GM21447 (cell line): ENCODE measurements around the gene PTH1R.
A peak's percentile ranks its signal among the peaks of the same experiment; 100 is the strongest.

Experiments
- ATAC-seq: cut with Tn5 transposase; IDR thresholded peaks from one replicate; pipeline ENCODE4 v1.9.1; 2021; ENCODE audit not compliant: unreplicated experiment

The PTH1R gene

DNA sequence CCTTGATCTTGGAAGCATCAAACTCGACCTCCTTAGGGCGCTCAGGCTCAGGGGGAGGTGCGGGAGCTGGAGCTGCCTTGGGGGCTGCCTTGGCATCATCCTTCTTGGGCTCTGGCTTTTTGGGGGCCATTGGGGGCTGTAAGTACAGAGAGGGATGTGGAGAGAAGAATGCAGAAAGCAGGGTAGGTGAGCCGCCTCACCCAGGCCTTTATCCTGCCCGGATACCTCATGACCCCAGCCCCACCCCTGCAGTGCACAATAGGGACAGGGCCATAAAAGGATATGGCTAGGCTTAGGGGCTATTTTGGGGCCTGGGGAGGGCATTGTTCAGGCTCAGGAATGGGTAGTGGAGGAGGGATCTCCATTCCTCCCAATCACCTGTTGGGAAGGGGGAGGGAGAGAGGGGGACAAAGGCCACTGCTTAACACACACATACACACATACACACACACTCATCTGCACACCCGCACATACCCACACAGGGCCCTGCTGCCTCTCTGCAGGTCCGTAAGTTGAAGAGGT lies 14.2 kb upstream of the PTH1R start, which contains the start of gene MYL3:
Gene MYL3 (minus strand): TSS at position 184 of the 522 bp plus-strand sequence. CDS start 54 bp downstream, at position 130.
- no peak for ATAC-seq

DNA sequence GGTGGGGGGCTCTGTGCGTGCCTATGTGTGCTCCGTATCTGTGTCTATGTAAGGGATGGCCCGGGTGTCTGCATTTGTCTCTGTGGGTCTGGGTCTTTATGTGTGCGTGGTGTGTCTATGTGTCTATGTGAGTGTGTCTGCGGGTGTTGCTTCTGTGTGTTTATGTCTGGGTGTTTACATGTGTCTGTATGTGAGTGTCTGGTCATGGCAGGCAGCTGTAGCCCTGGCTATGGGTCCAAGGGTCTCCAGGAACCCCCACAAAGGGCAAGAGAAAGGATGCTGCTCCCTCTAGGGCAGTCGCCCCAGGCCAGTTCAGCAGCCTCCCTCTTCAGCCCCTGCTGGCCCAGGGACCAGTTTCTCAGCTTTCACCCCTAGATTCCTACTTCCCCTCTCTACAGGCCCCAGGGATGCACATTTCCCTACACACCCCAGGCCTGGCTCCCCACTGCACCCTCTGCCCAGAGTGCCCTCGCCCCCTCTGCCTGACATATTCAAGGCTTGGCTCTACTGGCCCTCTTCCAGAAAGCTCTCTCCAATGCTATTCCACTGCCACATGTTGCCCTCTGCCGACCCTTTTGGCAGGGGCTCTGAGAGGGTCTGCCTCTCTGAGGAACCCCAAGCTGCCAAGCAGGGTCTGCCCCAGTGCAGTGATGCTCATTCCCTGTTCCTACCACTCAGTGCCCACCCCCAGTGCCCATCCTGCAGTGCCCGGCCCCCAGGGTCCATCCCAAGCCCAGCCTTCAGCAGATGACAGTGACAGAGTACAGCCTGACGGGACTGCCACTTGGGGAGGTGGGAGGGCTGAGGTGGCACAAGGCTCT lies 13.2 kb upstream of the PTH1R start:
- no peak for ATAC-seq

DNA sequence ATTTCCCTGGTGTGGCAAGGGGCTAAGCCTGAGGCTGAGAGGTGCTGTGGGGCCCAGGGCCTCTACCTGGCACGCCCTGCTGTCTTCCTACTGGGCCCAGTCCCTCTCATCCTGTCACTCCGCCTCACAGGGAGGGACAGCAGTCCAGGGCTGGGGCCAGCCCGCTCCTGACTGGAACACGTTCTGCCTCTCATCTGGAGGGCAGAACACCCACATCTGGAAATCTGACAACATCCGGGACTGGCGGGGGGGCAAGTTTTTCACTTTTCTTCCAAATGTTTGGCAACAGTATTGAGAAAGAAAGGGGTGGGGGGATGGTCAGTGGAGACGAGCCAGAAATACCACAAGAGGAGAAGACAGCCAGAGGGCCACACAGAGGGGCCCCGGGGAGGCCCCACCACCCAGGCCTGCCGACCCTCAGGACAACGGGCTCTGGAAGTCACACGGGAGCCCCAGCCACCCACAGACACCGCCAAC lies 12.5 kb upstream of the PTH1R start:
- ATAC-seq = no peak

DNA sequence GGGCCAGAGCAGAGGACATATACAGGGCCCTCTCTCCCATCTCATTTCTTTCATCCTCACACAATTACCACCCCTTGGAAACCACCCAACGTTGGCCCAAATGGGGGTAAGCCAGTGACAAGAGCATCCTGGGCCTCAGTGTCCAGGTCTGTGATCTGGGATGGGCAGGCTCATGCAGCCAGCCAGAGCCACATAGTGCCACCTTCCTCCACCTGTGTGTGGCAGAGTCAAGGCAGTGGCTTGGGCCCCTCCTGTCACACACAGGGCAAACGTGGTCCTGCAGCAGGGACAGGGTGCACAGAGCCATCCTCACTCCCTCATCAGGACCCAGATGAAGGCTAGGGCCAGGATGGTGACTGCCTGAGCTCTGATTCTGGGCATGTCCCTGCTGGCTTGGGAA lies 12.0 kb upstream of the PTH1R start:
- ATAC-seq = no peak

- no peak for ATAC-seq
Measured at GRCh38 chr3:46866032-46866595, 11.4 kb upstream of the PTH1R start.

DNA sequence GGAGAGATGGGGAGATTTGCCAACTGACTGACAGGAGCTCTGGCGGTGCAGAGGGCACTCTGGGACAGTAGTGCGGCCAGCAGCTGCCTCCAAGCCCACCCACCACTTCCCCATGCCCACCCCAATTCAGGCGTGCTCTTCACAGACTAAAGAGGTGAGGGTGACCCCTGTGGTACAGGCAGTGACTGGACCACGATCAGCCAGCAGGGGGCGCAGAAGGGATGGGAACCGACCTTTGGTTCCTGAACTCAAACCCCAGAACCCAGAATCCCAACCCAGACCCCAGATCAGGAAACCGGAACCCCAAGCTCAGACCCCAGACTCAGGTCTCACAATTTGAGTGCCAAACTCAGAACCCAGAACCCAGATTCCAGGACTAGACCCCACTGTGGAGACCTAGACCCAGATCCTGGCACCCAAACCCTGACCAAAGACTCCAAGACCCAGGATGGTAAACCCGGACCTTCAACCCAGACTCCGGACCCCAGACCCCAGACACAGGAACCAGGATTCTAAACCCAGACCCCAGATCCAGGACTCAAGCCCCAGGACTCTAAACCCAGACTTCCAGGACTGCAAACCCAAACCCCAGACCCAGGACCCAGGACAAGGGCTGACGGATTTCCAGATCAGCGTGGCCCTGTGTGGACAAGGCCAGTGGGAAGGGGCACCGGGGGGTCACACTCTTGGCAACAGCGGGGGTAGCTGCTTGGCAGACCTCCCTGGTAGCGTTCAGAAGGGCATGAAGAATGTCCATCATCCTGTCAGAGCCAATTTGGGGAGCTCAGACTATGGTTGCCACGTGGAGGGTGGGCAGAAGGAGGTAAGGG lies 10.6 kb upstream of the PTH1R start:
- no peak for ATAC-seq

DNA sequence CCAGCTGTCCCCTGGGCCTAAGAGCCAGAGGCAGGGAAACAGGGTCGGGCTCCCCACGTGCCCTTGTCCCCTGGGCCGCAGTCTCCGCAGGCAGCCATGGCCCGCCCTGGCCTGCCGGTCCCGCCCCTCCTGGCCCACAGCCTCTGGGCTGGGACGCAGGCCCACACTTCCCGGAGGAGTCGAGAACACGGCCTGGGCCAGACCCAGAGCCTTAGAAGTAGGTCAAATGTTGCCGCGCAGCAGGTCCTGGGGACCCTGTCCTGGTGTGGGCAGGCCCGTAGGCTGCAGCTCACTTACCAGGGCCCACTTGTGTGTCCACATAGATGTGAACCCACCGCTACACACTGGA lies 10.0 kb upstream of the PTH1R start:
- no peak for ATAC-seq

DNA sequence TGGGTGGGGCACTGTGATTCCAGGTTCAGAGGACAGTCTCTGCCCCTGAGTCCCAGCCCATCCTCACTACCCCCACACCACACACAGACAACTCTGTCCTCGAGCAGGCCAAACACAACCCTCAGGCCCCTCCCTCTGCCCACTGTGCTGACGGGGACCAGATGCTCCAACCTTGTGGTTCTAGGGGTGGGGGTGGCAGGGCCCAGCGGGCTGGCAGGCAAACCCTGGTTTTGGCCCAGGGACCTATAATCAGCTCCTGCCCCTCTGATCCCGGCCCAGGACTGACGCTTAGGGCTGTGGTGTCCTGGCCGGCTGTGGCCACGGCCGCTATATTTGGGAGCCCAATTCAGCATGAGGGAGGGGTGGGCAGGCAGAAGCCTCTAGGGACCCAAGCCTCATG lies 9.2 kb upstream of the PTH1R start:
- ATAC-seq = no peak

DNA sequence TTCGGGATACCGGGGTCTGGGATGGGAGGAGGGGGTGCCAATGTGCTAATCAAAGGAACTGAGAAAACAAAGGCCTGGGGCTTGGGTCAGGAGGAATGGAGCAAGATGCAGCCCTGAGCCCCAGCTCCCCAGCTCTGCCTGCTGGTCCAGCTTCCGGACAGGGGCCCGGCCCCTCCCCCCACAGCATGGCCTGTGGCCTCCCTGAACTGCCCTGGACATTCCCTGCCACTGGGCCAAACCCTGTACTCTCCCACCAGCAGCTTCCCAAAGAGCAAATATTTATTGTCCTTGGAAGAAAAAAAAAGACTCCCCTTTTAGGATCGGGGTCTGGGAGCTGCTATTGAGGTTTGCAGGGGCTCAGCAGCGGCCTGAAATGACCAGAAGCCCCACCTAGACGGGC lies 8.6 kb upstream of the PTH1R start:
- no peak for ATAC-seq

- ATAC-seq = no peak
Measured at GRCh38 chr3:46869440-46869839, 8.1 kb upstream of the PTH1R start.

GRCh38 chr3:46870651-46871050 lies 6.9 kb upstream of the PTH1R start:
- ATAC-seq = no peak

DNA sequence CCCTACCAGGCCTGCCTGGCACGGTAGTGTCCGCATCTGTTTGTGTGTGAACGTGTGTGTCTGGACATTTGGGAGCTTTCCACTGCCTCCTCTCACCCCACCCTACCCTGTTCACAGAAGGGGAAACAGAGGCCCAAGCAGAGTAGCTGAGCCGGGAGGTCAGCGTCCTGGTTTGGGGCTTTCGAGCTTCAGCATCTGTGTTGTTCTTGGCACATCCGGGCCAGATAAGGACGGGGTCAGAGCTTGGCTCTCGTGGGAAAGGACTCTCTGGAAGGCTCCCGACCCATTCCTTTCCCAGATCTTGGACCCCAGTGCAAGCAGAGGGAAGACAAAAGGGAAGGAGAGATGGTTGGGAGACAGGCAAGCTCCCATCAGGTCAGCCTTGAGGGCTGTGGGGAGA lies 6.3 kb upstream of the PTH1R start:
- ATAC-seq = no peak

- ATAC-seq = no peak
Measured at GRCh38 chr3:46873521-46873920, 4.0 kb upstream of the PTH1R start.

GRCh38 chr3:46874430-46874829 lies 3.1 kb upstream of the PTH1R start:
- no peak for ATAC-seq

- no peak for ATAC-seq
Measured at GRCh38 chr3:46875560-46875959, 2.0 kb upstream of the PTH1R start.

- ATAC-seq = no peak
Measured at GRCh38 chr3:46876313-46877300, 914 bp upstream of the PTH1R start.

- ATAC-seq = peak; percentile 57
Measured at GRCh38 chr3:46878781-46879436, 1.4 kb downstream of the PTH1R start.

- no peak for ATAC-seq
Measured at GRCh38 chr3:46880884-46881595, 3.5 kb downstream of the PTH1R start.
